HEK293T (cell line): ENCODE results near the gene ANKZF1.

ENCODE experiments used
- CTCF ChIA-PET: fragments of 350-600 bp; formaldehyde crosslinking; extraction: SDS; loops from one replicate; lab custom pipeline; 2021; ENCODE audit warnings: antibody characterized with exemption, inconsistent platforms; lab: Yijun Ruan, JAX
- POLR2A ChIA-PET: fragments of 350-600 bp; formaldehyde crosslinking; extraction: SDS; loops from one replicate; lab custom pipeline; 2020; ENCODE audit warnings: antibody characterized with exemption, inconsistent platforms; lab: Yijun Ruan, JAX
- DNase-seq: peaks from one replicate; pipeline ENCODE4 v3.0.0; 2012; ENCODE audit warnings: mixed read lengths; ENCODE audit errors: extremely low spot score
- ARNT ChIP-seq: fragments of 450-650 bp; IDR thresholded peaks from 2 replicates; pipeline ENCODE4 v1.6.1; 2017; ENCODE audit warnings: mild to moderate bottlenecking
- BHLHE40 ChIP-seq: fragments of 450-650 bp; IDR thresholded peaks from 2 replicates; pipeline ENCODE4 v1.6.1; 2016; ENCODE audit warnings: mild to moderate bottlenecking, moderate library complexity, borderline replicate concordance
- CTBP1 ChIP-seq: fragments of 450-650 bp; IDR thresholded peaks from 2 replicates; pipeline ENCODE4 v1.6.1; 2016; ENCODE audit warnings: borderline replicate concordance
- ELF4 ChIP-seq: fragments of 450-650 bp; IDR thresholded peaks from 2 replicates; pipeline ENCODE4 v1.6.1; 2017; ENCODE audit warnings: antibody characterized with exemption
- FOXA1 ChIP-seq: fragments of 450-650 bp; IDR thresholded peaks from 2 replicates; pipeline ENCODE4 v1.6.1; 2016; ENCODE audit warnings: mild to moderate bottlenecking
- FOXK2 ChIP-seq: fragments of 450-650 bp; IDR thresholded peaks from 2 replicates; pipeline ENCODE4 v1.6.1; 2016; ENCODE audit warnings: mild to moderate bottlenecking
- FOXM1 ChIP-seq: fragments of 450-650 bp; IDR thresholded peaks from 2 replicates; pipeline ENCODE4 v1.6.1; 2017; ENCODE audit warnings: mild to moderate bottlenecking, borderline replicate concordance
- HDGF ChIP-seq: fragments of 450-650 bp; IDR thresholded peaks from 2 replicates; pipeline ENCODE4 v1.6.1; 2017; ENCODE audit warnings: antibody characterized with exemption, borderline replicate concordance
- L3MBTL2 ChIP-seq: fragments of 450-650 bp; conservative IDR thresholded peaks from 2 replicates; pipeline ENCODE4 v1.6.1; 2016; ENCODE audit warnings: mild to moderate bottlenecking
- LEF1 ChIP-seq: fragments of 450-650 bp; IDR thresholded peaks from 2 replicates; pipeline ENCODE4 v1.6.1; 2017; ENCODE audit warnings: mild to moderate bottlenecking, borderline replicate concordance
- NFRKB ChIP-seq: fragments of 450-650 bp; IDR thresholded peaks from 2 replicates; pipeline ENCODE4 v1.6.1; 2016; ENCODE audit warnings: mild to moderate bottlenecking, moderate library complexity
- PKNOX1 ChIP-seq: fragments of 450-650 bp; IDR thresholded peaks from 2 replicates; pipeline ENCODE4 v1.6.1; 2016
- SP1 ChIP-seq: fragments of 450-650 bp; IDR thresholded peaks from 2 replicates; pipeline ENCODE4 v1.6.1; 2017
- SUZ12 ChIP-seq: fragments of 450-650 bp; IDR thresholded peaks from 2 replicates; pipeline ENCODE4 v1.6.1; 2016; ENCODE audit warnings: mild to moderate bottlenecking
- TARDBP ChIP-seq: fragments of 450-650 bp; IDR thresholded peaks from 2 replicates; pipeline ENCODE4 v1.6.1; 2016
- ZNF384 ChIP-seq: fragments of 450-650 bp; IDR thresholded peaks from 2 replicates; pipeline ENCODE4 v1.6.1; 2016

The ANKZF1 gene

DNA sequence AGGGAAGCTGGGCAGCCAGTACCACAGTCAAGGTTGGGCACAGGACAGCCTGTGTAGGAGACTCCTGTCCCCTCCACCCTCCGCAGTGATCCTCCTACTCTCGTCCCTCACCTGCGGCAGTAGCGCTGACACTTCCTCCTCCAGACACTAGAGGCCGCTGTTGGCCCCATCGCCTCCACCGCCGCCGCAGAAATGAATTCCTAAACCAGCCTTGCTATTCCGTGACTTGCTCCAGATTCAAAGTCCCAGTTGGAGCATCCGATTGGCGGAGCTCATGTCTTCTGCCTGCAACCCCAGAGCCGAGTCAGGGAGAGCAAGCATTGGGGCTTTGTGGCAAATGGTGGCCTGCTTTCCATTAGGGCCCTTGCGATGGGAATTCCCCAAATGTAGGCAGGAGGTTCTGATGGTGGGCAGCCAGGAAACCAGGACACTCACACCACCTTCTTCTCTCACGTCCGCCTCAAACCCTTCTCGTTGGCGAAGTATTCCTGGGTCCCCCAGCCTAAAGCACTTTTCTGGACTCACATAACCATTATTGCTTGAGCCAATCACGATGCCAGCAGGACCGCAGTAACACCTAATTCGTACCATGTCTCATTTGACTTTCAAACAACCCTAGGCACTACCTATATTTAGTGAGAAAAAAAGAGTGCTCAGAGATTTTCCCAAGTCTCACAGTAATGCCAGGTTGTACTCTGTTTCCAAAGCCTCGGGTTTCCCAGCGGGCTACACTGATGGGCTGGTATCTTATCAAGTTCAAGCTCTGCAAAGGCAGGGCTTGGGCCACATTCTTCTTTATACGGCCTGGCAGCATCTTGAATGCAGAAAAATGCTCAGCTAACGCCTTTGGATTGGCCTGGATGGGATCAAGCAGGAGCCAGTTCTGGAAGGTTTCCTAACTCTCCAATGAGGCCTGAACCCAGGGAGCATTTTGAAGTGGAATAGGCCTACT is 48.4 kb downstream of the ANKZF1 start:
- DNase-seq = peak; percentile 80
- POLR2A ChIA-PET = interaction anchor here (0.6 to 2.7 kb wide), 7 partner anchors 16 to 579 kb away, joined by 3 to 22 read pairs (median 5); partner anchors contain the start of genes ABCB6, GLB1L and STK16
- CTCF ChIA-PET = interaction anchor here (0.6 to 5.2 kb wide), 9 partner anchors 12 to 458 kb away, joined by 3 to 36 read pairs (median 3); partner anchors contain the start of genes GLB1L and STK16
- TF ChIP-seq SP1 (no peak), LEF1 (no peak), ARNT (no peak), FOXA1 (no peak), FOXM1 (no peak), HDGF (no peak), PKNOX1 (no peak), ELF4 (no peak), BHLHE40 (no peak)

- no peak for TF ChIP-seq LEF1
- TF ChIP-seq HDGF = no peak
- TF ChIP-seq TARDBP = no peak
- TF ChIP-seq L3MBTL2 = 0 out of 2 replicates have a peak, but pooled peaks have one; percentile 14
- no peak for TF ChIP-seq FOXM1
- no peak for TF ChIP-seq ARNT
- TF ChIP-seq PKNOX1 = peak; percentile 77; the same call in 1 of the 2 replicates
- TF ChIP-seq SP1 = no peak
- ChIA-PET POLR2A (interaction anchor here (0.6 to 2.7 kb wide), 9 partner anchors 11 to 580 kb away, joined by 3 to 22 read pairs (median 5); partner anchors contain the start of genes GLB1L and STK16), CTCF (interaction anchor here (1.4 to 5.2 kb wide), 3 partner anchors 16 to 110 kb away, joined by 5 to 36 read pairs (median 5); no protein-coding TSS in a partner anchor)
- DNase-seq = no peak
Measured at GRCh38 chr2:219278655-219279150, 49.1 kb downstream of the ANKZF1 start.

- TF ChIP-seq FOXM1 (peak; percentile 13; the same call in 1 of the 2 replicates), PKNOX1 (no peak; the same call in 1 of the 2 replicates), NFRKB (no peak)
- CTCF ChIA-PET = interaction anchor here (1.4 to 5.2 kb wide), 3 partner anchors 15 to 109 kb away, joined by 5 to 36 read pairs (median 5); no protein-coding TSS in a partner anchor
- POLR2A ChIA-PET = interaction anchor here (0.6 to 2.7 kb wide), 9 partner anchors 10 to 72 kb away, joined by 3 to 22 read pairs (median 5); partner anchors contain the start of genes GLB1L and STK16
- peak; percentile 98 for DNase-seq
Measured at GRCh38 chr2:219279151-219279915, 49.7 kb downstream of the ANKZF1 start, which contains the start of gene DNAJB2. TSS of gene DNAJB2 (plus strand) at chr2:219279366. CDS start at chr2:219279834, 468 bp downstream.

DNA sequence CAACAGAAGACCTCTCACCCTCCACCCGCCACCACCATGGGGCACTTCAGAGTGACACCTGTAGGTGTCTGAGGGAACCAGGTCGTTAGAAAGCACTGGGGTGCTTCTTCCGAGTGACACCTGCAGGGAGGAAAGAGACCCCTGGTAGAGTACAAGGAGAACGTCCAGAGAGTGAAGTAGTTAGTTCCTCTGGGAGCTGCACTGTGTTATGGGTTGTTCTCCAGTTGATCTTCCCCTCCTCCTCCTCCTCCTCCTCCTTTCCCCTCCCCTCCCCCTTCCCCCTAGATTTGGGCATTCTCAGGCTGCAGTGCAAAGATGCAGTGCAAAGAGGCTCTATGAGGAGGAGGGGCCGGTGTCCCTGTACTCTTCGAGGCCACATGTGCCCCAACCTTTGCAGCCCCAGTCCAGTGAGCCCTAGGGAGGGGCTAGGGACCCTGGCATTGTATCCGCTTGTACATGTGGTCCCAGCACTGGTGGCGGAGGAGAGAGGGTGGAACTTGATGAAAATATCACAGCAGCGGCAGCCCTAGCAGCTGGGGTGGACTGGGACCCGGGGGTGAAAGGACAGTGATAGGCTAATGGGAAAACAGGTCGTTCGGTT is 50.4 kb downstream of the ANKZF1 start:
- ChIA-PET CTCF (interaction anchor here (5.2 kb wide), 1 partner anchor 15 kb away, joined by 36 read pairs; no protein-coding TSS in a partner anchor), POLR2A (interaction anchor here (0.6 to 1.6 kb wide), 2 partner anchors 11 to 19 kb away, joined by 3 to 6 read pairs; no protein-coding TSS in a partner anchor)
- no peak for DNase-seq
- no peak for TF ChIP-seq SP1
- TF ChIP-seq NFRKB = no peak
- no peak for TF ChIP-seq FOXK2
- no peak for TF ChIP-seq FOXM1
- TF ChIP-seq PKNOX1 = no peak
- TF ChIP-seq L3MBTL2 = no peak
- no peak for TF ChIP-seq HDGF
- no peak for TF ChIP-seq FOXA1
- TF ChIP-seq CTBP1 = no peak
- no peak for TF ChIP-seq LEF1
- no peak for TF ChIP-seq ZNF384
- no peak for TF ChIP-seq ELF4
- no peak for TF ChIP-seq TARDBP
- TF ChIP-seq ARNT = no peak
- TF ChIP-seq BHLHE40 = no peak
- TF ChIP-seq SUZ12 = no peak
